Activated T-cell treated with anti-CD3 and anti-CD28 coated beads for 1 hour (primary cell): Measurements from ENCODE around the gene USP24.
"Not testable (repeated sequence)": the region's sequence is repeated elsewhere in the genome, so short reads cannot be mapped to it uniquely, and the experiment has no call there.

Experiments used
- DNase-seq: peaks from one replicate; pipeline ENCODE4 v3.0.0-alpha.2; 2020; ENCODE audit warnings: low read depth

USP24 gene

DNA sequence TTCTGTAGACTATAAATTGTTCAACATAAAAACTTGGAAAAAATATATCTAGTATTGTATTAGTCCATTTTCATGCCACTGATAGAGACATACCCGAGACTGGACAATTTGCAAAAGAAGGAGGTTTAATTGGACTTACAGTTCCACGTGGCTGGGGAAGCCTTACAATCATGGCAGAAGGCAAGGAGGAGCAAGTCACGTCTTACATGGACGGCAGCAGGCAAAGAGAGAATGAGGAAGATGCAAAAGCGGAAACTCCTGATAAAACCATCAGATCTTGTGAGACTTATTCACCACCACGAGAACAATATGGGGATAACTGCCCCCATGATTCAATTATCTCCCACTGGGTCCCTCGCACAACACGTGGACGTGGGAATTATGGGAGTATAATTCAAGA lies 15.4 kb downstream of the USP24 start:
- DNase-seq, result not testable (repeated sequence)

DNA sequence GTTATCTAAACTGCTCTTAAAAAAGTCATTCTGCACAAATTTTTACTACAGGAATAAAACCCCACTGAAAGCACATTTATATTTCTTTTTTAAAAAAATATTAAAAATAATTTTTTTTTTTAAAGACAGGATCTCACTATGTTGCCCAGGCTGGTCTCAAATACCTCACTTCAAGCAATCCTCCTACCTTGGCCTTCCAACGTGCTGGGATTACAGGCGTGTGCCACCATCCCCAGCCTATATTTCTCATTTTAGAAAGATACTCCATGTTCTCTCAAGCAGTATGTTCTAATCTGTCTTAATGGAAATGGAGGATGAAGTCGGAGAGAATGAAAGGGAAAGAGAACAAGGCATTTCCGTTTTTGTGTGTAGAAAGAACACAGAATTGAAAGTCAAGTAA lies 17.1 kb downstream of the USP24 start:
- DNase-seq, result no peak

DNA sequence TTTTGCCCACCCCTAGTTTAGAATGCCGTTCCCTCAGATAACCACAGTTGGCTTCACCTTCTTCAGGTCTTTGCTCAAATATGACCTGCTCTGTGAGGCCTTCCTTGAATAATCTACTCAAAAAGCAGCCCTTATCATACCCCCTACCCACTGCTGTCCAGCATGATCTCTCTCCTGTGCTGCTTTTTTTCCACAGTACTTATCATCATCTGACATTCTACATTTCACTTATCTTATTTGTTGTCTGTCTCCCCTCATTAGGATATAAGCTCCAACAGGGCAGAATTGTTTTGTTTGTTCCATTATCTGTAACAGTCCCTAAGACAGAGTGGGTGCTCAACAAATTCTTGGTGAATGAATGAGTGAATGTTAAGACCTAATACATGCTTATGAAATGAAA lies 18.1 kb downstream of the USP24 start:
- no peak for DNase-seq

GRCh38 chr1:55196433-55197035 lies 18.6 kb downstream of the USP24 start:
- DNase-seq, result no peak

DNA sequence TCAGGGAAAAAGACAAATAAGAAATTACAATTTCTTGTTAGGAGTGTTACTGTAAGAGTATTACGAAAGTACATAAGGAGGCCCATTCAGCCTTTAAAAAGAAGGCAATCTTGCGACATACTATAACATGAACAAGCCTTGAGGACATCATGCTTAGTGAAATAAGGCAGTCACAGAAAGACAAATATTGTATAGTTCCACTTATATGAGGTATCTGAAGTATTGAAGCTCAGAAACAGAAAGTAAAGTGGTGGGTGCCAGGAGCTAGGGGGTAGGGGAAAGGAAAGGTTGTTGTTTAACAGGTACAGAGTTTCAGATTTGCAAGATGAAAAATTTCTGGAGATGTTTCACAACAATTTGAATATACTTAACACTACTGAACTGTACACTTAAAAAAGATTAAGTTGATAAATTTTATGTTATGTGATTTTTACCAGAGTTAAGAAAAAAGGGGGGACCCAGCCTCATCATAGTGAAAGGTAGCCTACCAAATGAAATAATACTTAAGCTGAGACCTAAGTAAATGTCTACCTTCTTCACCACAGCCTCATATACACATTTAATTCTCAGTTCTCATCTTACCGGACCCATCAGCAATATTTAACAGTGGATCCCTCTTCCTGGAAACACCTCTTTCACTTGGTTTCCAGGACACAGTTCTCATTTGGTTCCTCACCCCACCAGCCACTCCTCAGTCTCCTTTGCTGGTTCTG lies 19.5 kb downstream of the USP24 start:
- DNase-seq, result no peak

- DNase-seq, result no peak
Observed at GRCh38 chr1:55194851-55195250, 20.3 kb downstream of the USP24 start.

- no peak for DNase-seq
Observed at GRCh38 chr1:55192093-55192492, 23.1 kb downstream of the USP24 start.

DNA sequence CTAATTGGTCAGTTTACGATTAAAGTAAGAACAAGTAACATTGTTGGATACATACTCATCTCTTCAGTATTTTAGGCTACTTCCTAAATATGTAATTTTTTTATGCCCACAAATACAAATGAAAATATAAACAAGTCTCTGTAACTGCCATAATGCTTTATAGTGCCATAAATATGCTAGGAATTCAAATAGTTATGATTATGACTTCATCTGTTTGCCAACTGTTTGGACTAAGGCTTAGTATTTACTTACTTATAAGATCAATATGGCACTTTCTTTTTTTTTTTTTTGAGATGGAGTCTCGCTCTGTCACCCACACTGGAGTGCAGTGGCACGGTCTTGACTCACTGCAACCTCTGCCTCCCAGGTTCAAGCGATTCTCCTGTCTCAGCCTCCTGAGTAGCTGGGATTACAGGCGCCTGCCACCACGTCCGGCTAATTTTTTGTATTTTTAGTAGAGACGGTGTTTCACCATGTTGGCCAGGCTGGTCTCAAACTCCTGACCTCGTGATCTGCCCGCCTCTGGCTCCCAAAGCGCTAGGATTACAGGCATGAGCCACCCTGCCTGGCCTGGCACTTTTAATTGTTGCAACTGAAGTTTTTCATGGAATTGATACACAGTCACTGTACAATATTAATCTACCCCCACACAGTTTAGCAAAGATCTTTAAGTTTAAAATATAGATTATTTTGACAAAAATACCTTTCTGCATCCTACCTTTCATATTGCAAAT lies 23.8 kb downstream of the USP24 start:
- DNase-seq, result not testable (repeated sequence)

GRCh38 chr1:55190109-55190508 lies 25.1 kb downstream of the USP24 start:
- no peak for DNase-seq

DNA sequence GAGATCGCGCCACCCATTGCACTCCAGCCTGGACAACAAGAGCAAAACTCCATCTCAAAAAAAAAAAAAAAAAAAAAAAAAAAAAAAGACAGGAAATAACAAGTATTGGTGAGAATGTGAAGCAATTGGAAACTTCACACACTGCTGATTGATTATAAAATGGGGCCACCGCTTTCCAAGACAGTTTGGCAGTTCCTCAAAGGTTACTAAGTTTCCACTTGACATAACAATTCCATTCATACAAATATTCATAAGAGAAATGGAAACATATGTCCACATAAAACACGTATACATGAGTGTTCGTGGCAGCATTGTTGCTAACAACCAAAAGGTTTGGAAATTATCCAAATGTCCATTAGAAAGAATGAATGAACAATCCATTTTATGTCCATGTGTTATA lies 26.3 kb downstream of the USP24 start:
- no peak for DNase-seq

- no peak for DNase-seq
Observed at GRCh38 chr1:55185832-55186231, 29.3 kb downstream of the USP24 start.

- DNase-seq, result no peak
Observed at GRCh38 chr1:55184859-55185258, 30.3 kb downstream of the USP24 start.

GRCh38 chr1:55181666-55182065 lies 33.5 kb downstream of the USP24 start:
- DNase-seq, result no peak

- no peak for DNase-seq
Observed at GRCh38 chr1:55180075-55180670, 35.0 kb downstream of the USP24 start.

- no peak for DNase-seq
Observed at GRCh38 chr1:55179177-55179835, 35.9 kb downstream of the USP24 start.

- no peak for DNase-seq
Observed at GRCh38 chr1:55172687-55173086, 42.5 kb downstream of the USP24 start.

DNA sequence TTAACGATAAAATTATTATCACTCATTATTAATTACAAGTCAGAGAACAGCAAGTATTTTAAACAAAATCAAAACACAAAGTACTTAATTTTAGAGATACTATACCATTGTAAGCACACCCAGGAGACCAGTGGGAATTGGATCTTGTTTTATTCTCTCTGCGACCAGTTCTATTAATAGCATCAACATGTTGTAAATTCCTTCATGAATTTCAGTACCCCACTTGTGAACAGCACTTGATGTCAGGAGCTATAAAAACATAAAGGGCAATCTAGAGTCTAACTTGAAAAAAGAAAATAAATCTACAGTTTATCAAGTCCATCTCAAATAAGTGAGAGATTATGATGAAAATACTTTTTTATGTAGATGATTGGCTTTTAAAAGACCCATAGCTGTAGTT lies 42.9 kb downstream of the USP24 start:
- no peak for DNase-seq

DNA sequence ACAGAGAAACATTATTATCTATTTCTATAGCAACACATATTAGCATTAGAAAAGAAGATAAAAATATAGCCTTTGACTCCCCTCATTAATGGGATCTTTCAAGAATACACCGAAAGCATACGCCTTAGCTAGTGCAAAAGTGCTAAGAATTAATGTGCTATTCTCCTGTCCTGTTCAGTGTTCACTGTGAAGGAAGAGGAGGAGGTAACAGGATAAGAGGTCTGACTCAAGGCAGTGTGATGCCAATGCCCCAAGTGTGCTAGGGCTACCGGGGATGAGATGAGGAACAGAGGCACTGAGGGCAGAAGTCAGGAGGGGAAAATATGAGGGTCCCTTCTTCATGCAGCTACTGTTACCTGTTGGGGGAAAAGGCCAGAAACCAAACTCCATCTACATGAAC lies 43.5 kb downstream of the USP24 start:
- no peak for DNase-seq

DNA sequence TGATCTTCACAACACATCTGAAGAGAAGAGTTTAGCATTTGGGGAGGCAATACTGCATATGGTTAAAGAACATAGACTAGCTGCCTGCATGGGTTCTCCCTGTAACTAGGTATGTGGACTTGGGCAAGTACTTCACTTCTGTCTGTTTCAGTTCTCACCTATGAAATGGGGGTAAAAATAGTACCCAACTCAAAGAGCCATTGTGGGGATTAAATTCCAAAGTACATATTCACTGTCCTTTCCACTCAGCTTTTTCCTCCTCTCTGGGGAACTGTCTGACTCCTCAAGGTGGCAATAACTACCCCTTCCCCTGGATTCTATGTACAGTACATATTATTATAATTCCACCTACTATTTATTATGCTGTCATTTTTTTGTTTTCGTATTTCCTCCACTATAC lies 44.7 kb downstream of the USP24 start:
- no peak for DNase-seq

GRCh38 chr1:55169126-55169525 lies 46.0 kb downstream of the USP24 start:
- no peak for DNase-seq

DNA sequence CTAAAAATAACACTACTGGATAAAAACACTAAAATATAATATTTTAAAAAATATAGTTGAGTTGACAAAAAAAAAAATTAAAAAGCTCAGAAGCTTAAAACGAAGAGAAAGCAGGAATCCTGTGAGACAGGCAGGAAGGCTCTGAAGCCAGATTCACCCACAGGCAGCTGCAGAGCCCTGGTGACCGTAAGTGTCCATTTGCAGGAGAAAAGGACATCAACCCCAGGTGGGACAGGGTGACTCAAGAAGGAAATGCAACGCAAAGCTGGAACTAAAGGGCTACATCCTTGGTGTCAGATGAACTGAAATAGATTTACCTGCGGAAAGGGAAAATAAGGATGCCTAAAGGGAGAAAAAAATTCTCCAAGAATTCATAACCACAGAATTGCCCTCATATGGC lies 46.8 kb downstream of the USP24 start:
- no peak for DNase-seq

- DNase-seq, result no peak
Observed at GRCh38 chr1:55167224-55167871, 47.8 kb downstream of the USP24 start.
